HS-5 (cell line): Measurements from ENCODE around the gene ODR4.
A peak's percentile ranks its signal among the peaks of the same experiment; 100 is the strongest.
"Not testable (repeated sequence)": the region's sequence is repeated elsewhere in the genome, so short reads cannot be mapped to it uniquely, and the experiment has no call there.

Experiments used
- DNase-seq: peaks from one replicate; pipeline ENCODE4 v3.0.0-alpha.2; 2012; ENCODE audit warnings: low read depth

Gene ODR4

DNA sequence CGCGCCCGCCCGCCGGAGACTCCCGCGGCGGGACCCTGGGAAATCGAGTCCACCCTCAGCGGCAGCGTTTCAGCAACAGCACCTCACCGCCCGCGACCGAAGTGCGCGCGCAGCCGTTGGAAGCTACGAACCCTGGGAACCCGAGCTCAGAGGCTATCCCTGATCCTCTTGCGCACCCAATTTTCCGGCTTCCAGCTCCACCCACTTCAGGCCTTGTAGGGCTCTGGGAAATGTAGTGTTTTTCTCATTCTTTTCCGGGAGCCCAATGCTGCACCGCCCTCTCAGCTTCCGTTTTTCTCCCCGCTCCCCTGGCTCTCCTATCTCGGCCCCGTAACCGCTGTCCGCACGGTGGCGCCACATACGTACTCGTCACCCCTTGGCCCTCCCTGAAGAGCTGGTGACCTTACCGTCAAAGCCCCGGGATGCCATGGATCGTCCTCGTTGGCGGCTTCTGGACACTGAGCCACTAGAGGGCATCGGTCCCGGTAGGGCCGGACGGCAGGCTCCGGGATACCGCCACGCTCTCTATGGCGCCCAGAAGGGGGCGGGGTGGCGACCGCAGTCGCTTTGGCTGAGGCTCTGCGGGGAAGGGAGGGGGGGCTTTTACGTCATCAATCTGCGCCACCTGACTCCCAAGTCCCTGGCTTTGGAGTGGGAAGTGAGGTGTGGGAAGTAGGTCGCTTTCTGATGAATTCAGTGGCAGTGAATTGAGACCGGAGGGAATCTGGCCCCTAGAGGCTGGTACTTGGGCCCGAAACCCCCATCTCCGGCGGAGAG lies at the start of gene ODR4, which contains the start of gene TPR:
TSS of gene ODR4 (plus strand) at position 687 of the 777 bp plus-strand sequence. CDS start 3,948 bp downstream, outside the sequence.
TSS of gene TPR (minus strand) at position 102 of the 777 bp plus-strand sequence. CDS start 225 bp downstream, outside the sequence.
- DNase-seq: peak; percentile 96

GRCh38 chr1:186326009-186326408 lies 49.6 kb upstream of the ODR4 start:
- no peak for DNase-seq

GRCh38 chr1:186327331-186327730 lies 48.3 kb upstream of the ODR4 start:
- DNase-seq: no peak

- no peak for DNase-seq
Observed at GRCh38 chr1:186330758-186331157, 44.9 kb upstream of the ODR4 start.

GRCh38 chr1:186337554-186337953 lies 38.1 kb upstream of the ODR4 start:
- DNase-seq: no peak

DNA sequence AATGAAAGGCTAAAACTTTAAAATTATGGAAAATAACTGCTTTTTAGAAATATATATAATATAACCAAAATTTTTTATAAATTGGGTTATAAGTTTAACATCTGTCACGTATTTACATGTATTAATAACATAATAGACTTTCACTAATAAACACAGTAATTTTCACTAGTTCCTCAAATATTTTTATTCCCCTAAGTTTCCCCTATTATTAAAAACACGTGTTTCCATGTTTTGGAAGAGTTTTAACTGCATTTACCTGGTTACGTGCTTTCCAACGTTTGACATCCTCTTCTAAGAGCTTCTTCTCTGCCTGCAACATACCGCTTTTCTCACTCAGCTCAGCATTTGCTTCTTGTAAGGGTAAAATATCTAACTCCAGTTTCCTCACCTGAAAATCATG lies 34.9 kb upstream of the ODR4 start:
- DNase-seq: no peak

GRCh38 chr1:186347837-186348691 lies 27.6 kb upstream of the ODR4 start:
- not testable (repeated sequence) for DNase-seq

DNA sequence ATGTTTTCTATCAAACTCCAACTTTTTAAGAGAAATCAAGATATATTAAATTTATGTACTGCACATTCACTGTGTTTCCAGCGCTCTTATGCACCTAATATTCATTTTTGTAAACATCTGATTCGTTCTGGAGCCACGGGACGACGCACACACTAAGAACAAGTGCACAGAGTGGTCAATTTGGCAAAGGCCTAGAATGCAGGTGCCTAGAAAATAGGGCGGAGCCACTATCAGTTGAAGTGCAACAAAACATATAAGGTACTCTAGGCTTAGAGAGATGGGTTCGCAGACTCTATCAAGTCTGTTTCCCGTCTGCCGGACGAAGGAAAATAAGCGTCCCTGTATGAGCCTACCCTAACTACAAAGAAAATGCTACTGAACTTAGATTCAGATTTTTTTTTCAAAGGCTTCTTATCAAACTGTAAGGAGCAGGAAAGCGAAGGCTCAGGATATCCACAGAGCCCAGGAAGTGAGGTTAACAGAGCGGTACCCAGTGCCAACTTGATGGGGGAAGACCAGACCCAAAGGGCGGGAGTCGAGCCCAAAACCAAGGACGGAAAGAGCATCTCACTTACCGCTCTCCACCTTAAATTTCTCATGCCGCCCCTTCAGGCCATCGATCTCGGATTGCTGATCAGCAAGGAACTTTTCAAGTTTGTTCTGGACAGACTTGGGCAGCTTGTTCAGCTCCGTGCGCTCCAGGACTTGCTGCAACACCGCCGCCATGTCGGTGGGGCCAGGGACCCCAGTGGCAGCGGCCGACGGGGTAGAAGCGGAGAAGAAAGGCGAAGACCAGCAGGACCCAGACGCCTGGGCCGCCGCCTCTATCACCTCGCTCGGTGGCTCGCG lies 1.1 kb upstream of the ODR4 start:
- DNase-seq: peak; percentile 20

- no peak for DNase-seq
Observed at GRCh38 chr1:186375929-186376319, 286 bp downstream of the ODR4 start.

DNA sequence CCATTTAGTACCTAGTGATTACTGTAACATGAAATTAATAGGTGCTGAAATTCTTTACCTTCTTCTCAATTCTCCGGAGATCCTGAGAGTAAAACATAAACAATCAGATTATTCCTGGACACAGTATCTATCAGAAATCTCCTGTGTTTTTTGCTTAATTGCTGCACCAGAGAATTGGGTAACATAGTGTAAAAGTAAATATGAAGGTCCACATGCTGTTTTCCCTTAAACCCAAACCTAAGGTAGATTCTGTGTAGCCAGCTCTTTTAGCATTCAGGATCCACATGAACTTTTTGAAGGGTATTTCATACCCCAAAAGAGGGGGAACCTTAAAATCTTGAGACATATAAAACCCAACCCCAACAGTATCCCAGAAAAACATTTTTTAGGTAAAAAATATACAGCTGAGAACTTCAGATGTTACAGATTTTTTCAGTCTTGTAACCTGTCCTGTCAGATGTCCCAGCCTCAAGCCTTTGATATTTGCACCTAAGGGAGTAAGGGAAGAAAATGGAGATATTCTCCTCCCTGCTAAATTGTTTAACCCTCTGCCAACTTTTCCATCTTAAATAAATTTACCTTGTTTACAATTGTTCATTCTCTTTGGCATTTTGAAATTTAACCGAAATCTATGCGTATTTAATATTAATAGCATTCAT lies 11.2 kb downstream of the ODR4 start:
- DNase-seq: no peak

- no peak for DNase-seq
Observed at GRCh38 chr1:186390925-186391324, 15.3 kb downstream of the ODR4 start.

DNA sequence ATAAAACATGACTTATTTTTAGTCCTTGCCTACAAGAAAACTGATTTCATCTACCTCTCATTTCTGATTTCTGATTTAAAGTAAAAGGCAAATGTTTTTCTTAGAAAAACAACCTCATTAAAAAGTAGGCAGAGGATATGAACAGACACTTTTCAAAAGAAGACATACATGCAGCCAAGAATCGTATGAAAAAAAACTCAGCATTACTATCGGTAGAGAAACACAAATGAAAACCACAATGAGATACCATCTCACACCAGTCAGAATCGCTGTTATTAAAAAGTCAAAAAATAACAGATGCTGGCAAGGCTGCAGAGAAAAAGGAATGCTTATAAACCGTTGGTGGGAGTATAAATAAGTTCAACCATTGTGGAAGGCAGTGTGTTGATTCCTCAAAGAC lies 16.2 kb downstream of the ODR4 start:
- DNase-seq: no peak

DNA sequence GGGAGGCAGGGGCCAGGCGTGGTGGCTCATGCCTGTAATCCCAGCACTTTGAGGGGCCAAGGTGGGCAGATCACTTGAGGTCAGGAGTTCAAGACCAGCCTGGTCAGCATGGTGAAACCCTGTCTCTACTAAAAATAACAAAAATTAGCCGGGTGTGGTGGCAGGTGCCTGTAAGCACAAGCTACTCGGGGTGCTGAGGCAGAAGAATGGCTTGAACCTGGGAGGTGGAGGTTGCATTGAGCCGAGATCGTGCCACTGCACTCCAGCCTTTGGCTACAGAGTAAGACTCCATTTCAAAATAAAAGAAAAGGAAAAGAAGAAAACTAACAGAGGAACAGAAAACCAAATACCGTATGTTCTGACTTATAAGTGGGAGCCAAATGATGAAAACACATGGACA lies 17.1 kb downstream of the ODR4 start:
- not testable (repeated sequence) for DNase-seq

- DNase-seq: peak; percentile 19
Observed at GRCh38 chr1:186401446-186401845, 25.8 kb downstream of the ODR4 start.

DNA sequence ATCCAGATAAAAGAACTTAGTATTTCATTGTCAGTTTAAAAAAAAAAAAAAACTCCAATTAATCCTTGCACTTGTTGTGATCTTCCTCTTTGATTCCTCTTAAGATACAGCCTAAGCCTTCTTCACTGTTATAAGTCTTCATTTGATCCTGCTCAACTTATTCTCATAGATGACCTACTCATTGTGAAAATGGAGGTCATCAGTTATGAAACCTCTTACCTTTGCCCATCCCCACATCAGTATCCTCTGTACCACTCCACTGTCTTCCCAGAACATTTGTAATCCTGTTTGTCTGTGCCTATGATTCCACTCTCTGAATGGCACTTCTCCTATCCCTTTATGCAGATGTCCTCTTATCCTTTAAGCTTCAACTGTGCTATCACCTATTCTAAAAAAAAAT lies 28.0 kb downstream of the ODR4 start:
- DNase-seq: no peak

DNA sequence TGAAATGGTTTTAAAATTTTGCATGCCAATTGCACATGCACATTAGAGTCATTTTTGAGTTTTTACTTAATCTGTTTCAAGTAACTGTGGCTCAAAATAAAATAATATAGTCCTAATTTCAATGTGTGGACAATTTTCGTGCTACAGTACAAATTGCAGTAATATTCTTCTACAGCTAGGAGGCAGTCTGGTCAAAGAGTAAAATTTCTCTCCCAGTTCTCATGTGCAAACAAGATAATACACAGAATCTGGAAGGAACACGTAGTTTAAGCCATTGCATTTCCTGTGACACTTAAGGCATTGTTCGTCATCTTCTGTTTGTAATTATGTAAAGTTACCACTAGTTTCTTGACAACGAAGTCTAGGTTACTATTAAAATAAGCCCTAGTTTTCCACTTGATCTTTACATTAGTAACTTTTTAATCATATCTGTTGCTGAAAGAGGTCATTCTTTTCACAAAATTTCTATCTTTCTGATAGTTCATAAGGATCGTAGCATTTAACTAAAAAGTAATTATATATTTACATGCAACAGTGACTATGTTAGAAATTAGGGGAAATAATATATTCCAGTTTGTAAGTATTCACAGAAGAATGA lies 28.9 kb downstream of the ODR4 start:
- no peak for DNase-seq

- no peak for DNase-seq
Observed at GRCh38 chr1:186409091-186409490, 33.5 kb downstream of the ODR4 start.

- DNase-seq: peak; percentile 22
Observed at GRCh38 chr1:186413319-186413718, 37.7 kb downstream of the ODR4 start.

GRCh38 chr1:186418503-186418902 lies 42.9 kb downstream of the ODR4 start:
- no peak for DNase-seq

GRCh38 chr1:186420311-186420710 lies 44.7 kb downstream of the ODR4 start:
- DNase-seq: no peak

- DNase-seq: no peak
Observed at GRCh38 chr1:186420923-186421322, 45.3 kb downstream of the ODR4 start.
